Common myeloid progenitor, CD34-positive (primary cell): ENCODE data around the gene SHC4.
A peak's percentile ranks its signal among the peaks of the same experiment; 100 is the strongest.
"Not testable (repeated sequence)": the region's sequence is repeated elsewhere in the genome, so short reads cannot be mapped to it uniquely, and the experiment has no call there.

Experiments
- CTCF ChIA-PET: fragments of 350-600 bp; sonication (Branson Sonifier 250); formaldehyde crosslinking; loops from one replicate; lab custom pipeline; 2021; ENCODE audit warnings: antibody characterized with exemption; lab: Charles Lee
- POLR2A ChIA-PET: fragments of 350-600 bp; sonication (Branson Sonifier 250); formaldehyde crosslinking; loops from one replicate; lab custom pipeline; 2021; ENCODE audit warnings: antibody characterized with exemption; lab: Charles Lee
- DNase-seq, 3 donors: peaks; one replicate each; pipeline versions ENCODE4 v3.0.0 to v3.0.0-alpha.2; 2013
- H3K27ac ChIP-seq, 2 experiments: 1 replicate in 1 of 2; 2 replicates in 1 of 2; pipeline ENCODE4 v1.7.0; 2013; ENCODE audit warnings: inconsistent platforms in 2 of 2, low read length in 2 of 2, mild to moderate bottlenecking in 2 of 2, low read depth in 1 of 2, moderate library complexity in 1 of 2; ENCODE audit not compliant: severe bottlenecking in 2 of 2, insufficient read depth in 1 of 2, poor library complexity in 1 of 2
- H3K27me3 ChIP-seq, 5 experiments: replicated peaks in 2 of 5; 1 replicate in 3 of 5; 2 replicates in 2 of 5; pipeline versions ENCODE4 v1.6.1 to v1.7.0; 2013; ENCODE audit warnings: low read length in 4 of 5, mild to moderate bottlenecking in 2 of 5, moderate library complexity in 2 of 5, inconsistent platforms in 1 of 5; ENCODE audit not compliant: insufficient read depth in 5 of 5, control insufficient read depth in 4 of 5
- H3K36me3 ChIP-seq, 4 experiments: 1 replicate in 2 of 4; 2 replicates in 2 of 4; pipeline versions ENCODE4 v1.6.1 to v1.7.0; 2013; ENCODE audit warnings: low read length in 3 of 4, control low read depth in 1 of 4, mild to moderate bottlenecking in 1 of 4; ENCODE audit not compliant: control insufficient read depth in 4 of 4, insufficient read depth in 4 of 4
- H3K4me1 ChIP-seq, 4 experiments: 1 replicate in 3 of 4; 2 replicates in 1 of 4; pipeline versions ENCODE4 v1.6.1 to v1.7.1; 2013; ENCODE audit warnings: low read length in 3 of 4, mild to moderate bottlenecking in 3 of 4, control low read depth in 1 of 4, inconsistent platforms in 1 of 4, moderate library complexity in 1 of 4; ENCODE audit not compliant: control insufficient read depth in 4 of 4, insufficient read depth in 4 of 4; ENCODE audit errors: control extremely low read depth in 1 of 4
- H3K4me3 ChIP-seq, 7 experiments: 1 replicate in 4 of 7; 2 replicates in 3 of 7; pipeline versions ENCODE4 v1.5.1 to v1.7.0; 2013; ENCODE audit warnings: mild to moderate bottlenecking in 7 of 7, low read length in 6 of 7, moderate library complexity in 6 of 7, inconsistent platforms in 2 of 7, low read depth in 2 of 7, control low read depth in 1 of 7; ENCODE audit not compliant: insufficient read depth in 4 of 7, control insufficient read depth in 1 of 7; ENCODE audit errors: extremely low read depth in 1 of 7
- H3K9me3 ChIP-seq, 5 experiments: 1 replicate in 4 of 5; 2 replicates in 1 of 5; pipeline versions ENCODE4 v1.6.1 to v1.7.1; 2013; ENCODE audit warnings: low read length in 4 of 5, mild to moderate bottlenecking in 2 of 5, inconsistent platforms in 1 of 5, low read depth in 1 of 5, moderate library complexity in 1 of 5; ENCODE audit not compliant: control insufficient read depth in 4 of 5, insufficient read depth in 2 of 5; ENCODE audit errors: control extremely low read depth in 1 of 5
- WGBS: methylation state at CpG from one replicate; pipeline ENCODE4 v1.1.5; 2013; ENCODE audit not compliant: insufficient coverage; 5-methylcytosine and 5-hydroxymethylcytosine counted together

Gene SHC4

DNA sequence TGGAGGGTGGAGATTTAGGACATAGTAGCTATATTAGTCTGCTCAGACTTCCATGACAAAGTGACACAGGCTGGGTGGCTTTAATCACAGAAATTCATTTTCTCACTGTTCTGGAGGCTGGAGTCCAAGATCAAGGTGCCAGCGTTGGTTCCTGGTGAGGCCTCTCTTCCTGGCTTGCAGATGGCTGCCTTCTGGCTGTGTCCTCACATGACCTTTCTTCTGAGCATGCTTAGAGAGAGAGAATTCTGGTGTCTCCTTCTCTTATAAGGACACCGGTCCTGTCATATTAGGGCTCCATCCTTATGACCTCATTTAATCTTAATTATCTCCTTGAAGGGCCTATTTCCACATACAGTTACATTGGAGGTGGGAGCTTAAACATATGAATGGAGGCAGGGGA is 14.9 kb upstream of the SHC4 start:
- ChIA-PET CTCF (interaction anchor here (1.2 kb wide), 1 partner anchor 8 kb away, joined by 4 read pairs; no protein-coding TSS in a partner anchor), POLR2A (no interaction called here)
- Histone ChIP-seq H3K9me3 (no peaks in the 10 kb centered on the region), H3K36me3 (no peaks in the 10 kb centered on the region), H3K4me1 (peaks cover 4 to 11% (median 8%) of the 10 kb centered on the region in 4 experiments), H3K27ac (no peak overlapping the region), H3K4me3 (no peak overlapping the region), H3K27me3 (peaks cover 0 to 4% (median 0%) of the 10 kb centered on the region in 5 experiments)
- DNase-seq = peak in 1 of 3 donors; percentile 10
- WGBS = 80% methylated on average over 1 of the region's 2 CpGs

DNA sequence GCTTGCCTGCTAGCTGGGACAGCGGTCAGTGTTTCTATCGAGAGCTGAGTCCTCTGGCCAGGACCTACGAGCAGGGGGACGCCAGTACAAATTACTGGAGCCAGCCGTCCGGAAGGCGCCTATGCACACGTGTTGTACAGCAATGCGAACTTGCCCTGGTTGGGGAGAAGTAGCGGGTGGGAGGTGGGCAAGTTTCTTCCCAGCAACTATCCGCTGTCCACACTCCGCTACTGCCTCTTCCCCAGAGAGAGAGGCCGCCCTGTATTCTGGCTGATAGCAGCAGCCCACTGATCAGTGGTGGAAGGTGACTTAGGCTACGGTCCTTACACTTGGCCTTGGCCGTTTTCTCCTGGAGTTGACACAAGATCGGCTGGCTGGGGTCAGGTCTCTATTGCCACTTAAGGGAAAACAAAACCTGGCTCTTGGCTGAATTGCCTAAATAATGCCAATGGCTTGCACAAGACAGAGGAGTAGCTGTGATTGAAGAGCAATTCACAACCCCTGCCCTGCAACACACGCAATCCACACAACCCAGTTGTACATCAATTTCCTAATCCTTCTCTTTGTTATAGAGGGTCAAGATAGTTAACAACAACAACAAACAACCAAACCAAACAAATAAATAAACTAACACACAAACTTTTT is 12.8 kb upstream of the SHC4 start:
- Histone ChIP-seq H3K36me3 (no peaks in the 10 kb centered on the region), H3K4me1 (peaks cover 4 to 11% (median 8%) of the 10 kb centered on the region in 4 experiments), H3K4me3 (peak overlapping the region in 5 of 7 experiments; percentile 43 to 81 (median 72)), H3K9me3 (no peaks in the 10 kb centered on the region), H3K27me3 (peaks cover 0 to 3% (median 0%) of the 10 kb centered on the region in 5 experiments), H3K27ac (no peak overlapping the region)
- ChIA-PET CTCF (interaction anchor here (0.9 to 3.5 kb wide), 11 partner anchors 9 to 170 kb away, joined by 3 to 41 read pairs (median 4); partner anchors contain the start of gene SHC4), POLR2A (interaction anchor here (1.3 kb wide), 1 partner anchor 17 kb away, joined by 3 read pairs; no protein-coding TSS in a partner anchor)
- DNase-seq = peak in 1 of 3 donors; percentile 7
- 98% methylated on average over 16 of the region's 17 CpGs for WGBS

DNA sequence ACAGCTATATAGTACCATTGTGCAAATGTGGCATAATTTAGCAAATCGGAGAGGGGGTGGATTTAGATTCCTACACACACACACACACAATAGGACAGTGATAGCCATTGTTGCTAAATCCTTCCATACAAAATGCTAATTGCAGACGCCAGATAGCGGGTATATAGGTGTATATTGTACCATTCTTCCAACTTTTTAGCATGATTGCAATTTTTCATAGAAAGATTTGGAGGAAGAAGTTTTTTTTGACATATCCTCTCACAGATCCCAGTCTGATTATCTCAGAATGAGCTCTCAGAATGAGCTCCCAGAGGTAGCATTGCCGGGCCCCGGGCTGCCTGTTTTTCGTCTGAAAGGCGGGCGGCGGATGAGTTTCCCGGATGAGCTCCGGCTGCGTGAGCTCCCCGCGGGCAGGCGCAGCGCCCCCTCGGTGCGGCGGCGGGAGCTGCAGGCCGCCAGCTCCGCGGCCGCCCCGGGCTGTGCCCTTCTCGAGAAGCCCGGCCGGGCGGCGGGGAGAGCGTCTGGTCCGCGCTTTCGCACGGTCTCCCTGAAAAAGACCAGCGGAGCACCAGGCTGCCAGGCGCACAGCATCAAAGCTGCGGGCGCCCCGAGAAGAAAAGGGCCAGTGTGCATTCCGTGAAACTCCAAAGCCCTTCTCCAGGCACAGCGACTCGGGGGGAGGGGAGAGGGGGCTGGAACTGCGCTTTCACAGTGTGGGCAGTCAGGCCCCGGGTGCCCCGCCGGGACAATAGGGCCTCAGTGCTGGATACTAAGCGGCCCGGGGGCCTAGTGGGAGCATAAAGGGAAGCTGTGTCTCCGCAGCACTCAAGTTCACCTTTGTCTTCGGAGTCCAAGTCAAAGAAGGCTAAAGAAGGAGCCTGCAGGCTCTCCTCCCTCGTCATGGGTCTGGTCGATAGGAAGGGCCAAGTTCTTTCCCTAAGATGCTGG is 12.0 kb upstream of the SHC4 start:
- POLR2A ChIA-PET = interaction anchor here (0.6 to 1.3 kb wide), 3 partner anchors 17 to 1117 kb away, joined by 3 read pairs; no protein-coding TSS in a partner anchor
- WGBS = 6% methylated on average over 49 of the region's 53 CpGs
- peak; percentile 77 to 84 (median 82) for DNase-seq

DNA sequence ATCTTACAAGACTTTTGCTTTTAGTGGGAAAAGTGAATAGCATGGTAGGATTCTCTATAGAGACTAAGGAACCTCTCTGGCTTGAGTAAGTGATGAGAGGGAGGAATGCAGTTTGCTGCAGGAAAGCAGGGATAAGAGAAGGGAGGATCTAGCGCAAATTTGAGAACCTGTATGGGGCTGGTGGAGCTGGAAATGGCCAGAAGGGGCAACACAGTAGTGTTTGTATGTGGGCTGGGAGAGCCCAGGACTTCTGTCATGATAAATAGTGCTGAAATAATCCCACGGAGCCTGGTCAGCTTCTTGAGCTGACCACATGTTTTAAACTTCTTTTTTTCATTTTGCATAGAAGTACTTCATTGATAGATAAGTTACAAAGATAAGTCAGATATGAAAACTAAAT is 11.2 kb upstream of the SHC4 start:
- peak in 2 of 3 donors; percentile 14 to 21 for DNase-seq
- Histone ChIP-seq H3K27me3 (peaks cover 0 to 3% (median 0%) of the 10 kb centered on the region in 5 experiments), H3K4me1 (peaks cover 4 to 11% (median 8%) of the 10 kb centered on the region in 4 experiments), H3K36me3 (no peaks in the 10 kb centered on the region), H3K27ac (no peak overlapping the region), H3K4me3 (peak overlapping the region in 2 of 7 experiments; percentile 73 to 81), H3K9me3 (no peaks in the 10 kb centered on the region)
- 100% methylated on average over 1 of the region's 2 CpGs for WGBS
- ChIA-PET CTCF (interaction anchor here (0.7 to 3.5 kb wide), 9 partner anchors 11 to 1678 kb away, joined by 3 to 41 read pairs (median 4); partner anchors contain the start of genes EID1 and SHC4), POLR2A (interaction anchor here (0.6 kb wide), 2 partner anchors 18 to 1118 kb away, joined by 3 read pairs; no protein-coding TSS in a partner anchor)

More for the DNA sequence above, 12.0 kb upstream of the SHC4 start:
- H3K27me3 ChIP-seq = peaks cover 0 to 3% (median 0%) of the 10 kb centered on the region in 5 experiments
- H3K36me3 ChIP-seq = no peaks in the 10 kb centered on the region
- CTCF ChIA-PET = interaction anchor here (0.7 to 3.5 kb wide), 17 partner anchors 10 to 170 kb away, joined by 3 to 41 read pairs (median 4); partner anchors contain the start of gene SHC4
- peaks cover 4 to 11% (median 8%) of the 10 kb centered on the region in 4 experiments for H3K4me1 ChIP-seq
- no peaks in the 10 kb centered on the region for H3K9me3 ChIP-seq
- H3K27ac ChIP-seq = peak overlapping the region in 1 of 2 experiments; percentile 38
- peak overlapping the region; percentile 40 to 81 (median 66) for H3K4me3 ChIP-seq

DNA sequence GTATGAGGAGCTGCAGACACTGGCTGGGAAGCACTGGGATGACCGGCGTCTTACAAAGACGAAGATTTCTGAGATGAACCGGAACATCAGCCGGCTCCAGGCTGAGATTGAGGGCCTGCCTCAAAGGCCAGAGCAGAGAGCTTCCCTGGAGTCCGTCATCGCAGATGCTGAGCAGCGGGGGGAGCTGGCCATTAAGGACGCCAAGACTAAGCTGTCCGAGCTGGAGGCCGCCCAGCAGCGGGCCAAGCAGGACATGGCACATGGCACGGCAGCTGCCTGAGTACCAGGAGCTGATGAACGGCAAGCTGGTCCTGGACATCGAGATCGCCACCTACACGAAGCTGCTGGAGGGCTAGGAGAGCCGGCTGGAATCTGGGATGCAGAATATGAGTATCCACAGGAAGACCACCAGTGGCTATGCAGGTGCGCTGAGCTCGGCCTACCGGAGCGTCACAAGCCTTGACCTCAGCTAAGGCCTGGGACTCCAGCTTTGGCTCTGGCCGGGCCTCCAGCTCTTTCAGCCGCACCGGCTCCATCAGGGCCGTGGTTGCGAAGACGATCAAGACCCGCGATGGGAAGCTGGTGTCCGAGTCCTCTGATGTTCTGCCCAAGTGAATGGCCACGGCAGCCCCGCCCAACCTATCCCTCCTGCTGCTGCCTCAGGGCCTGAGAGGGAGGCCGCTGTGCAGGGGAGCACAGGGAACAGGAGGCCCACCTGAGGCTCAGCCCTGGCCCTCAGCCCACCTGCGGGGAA is 9.2 kb upstream of the SHC4 start:
- peaks cover 4 to 11% (median 8%) of the 10 kb centered on the region in 4 experiments for H3K4me1 ChIP-seq
- ChIA-PET CTCF (interaction anchor here (0.7 to 3.5 kb wide), 4 partner anchors 11 to 44 kb away, joined by 3 to 21 read pairs (median 3); no protein-coding TSS in a partner anchor), POLR2A (no interaction called here)
- H3K27ac ChIP-seq = no peak overlapping the region
- H3K9me3 ChIP-seq = no peaks in the 10 kb centered on the region
- H3K4me3 ChIP-seq = no peak overlapping the region
- 98% methylated on average over 34 of the region's 35 CpGs for WGBS
- DNase-seq = no peak
- peaks cover 0 to 3% (median 0%) of the 10 kb centered on the region in 5 experiments for H3K27me3 ChIP-seq
- H3K36me3 ChIP-seq = no peaks in the 10 kb centered on the region

DNA sequence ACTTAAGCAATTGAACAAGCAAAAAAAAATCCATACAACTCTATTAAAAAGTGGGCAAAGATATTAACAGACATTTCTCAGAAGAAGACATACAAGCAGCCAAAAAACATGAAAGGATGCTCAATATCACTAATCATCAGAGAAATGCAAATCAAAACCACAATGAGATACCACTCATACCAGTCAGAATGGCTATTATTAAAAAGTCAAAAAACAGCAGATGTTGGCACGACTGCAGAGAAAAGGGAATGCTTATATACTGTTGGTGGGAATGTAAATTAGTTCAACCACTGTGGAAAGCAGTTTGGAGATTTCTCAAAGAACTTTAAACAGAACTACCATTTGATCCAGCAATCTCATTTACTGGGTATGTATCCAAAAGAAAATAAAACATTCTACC is 7.2 kb upstream of the SHC4 start:
- H3K4me1 ChIP-seq = peaks cover 5 to 20% (median 8%) of the 10 kb centered on the region in 4 experiments
- H3K27ac ChIP-seq, H3K36me3 ChIP-seq, POLR2A ChIA-PET, H3K4me3 ChIP-seq, DNase-seq, H3K27me3 ChIP-seq, H3K9me3 ChIP-seq: not testable (repeated sequence)
- WGBS = no CpG with 5 or more reads among the region's 1 CpG
- CTCF ChIA-PET = interaction anchor here (0.7 kb wide), 1 partner anchor 9 kb away, joined by 3 read pairs; no protein-coding TSS in a partner anchor
